Ascending aorta (tissue), 2 donors: ENCODE data around the gene OR13C3. TPM values are rescaled to one million over a fixed set of nuclear protein-coding genes. Genes with fewer than 3 reads are reported as not detected.

Source experiments
- DNase-seq, 2 donors: peaks; one replicate each; pipeline ENCODE4 v3.0.0-alpha.2; 2019; ENCODE audit warnings: low spot score in 2 of 2
- H3K27ac ChIP-seq, 2 donors: fragments of 200-600 bp; sonication (generic); one replicate each; pipeline ENCODE4 v1.5.1; 2016 to 2017; ENCODE audit warnings: mild to moderate bottlenecking in 1 of 2
- H3K27me3 ChIP-seq: fragments of 200-600 bp; sonication (generic); one replicate; pipeline ENCODE4 v1.5.1; 2017
- H3K36me3 ChIP-seq, 2 donors: fragments of 200-600 bp; sonication (generic); one replicate each; pipeline ENCODE4 v1.5.1; 2016
- H3K4me1 ChIP-seq, 2 donors: fragments of 200-600 bp; sonication (generic); one replicate each; pipeline ENCODE4 v1.5.1; 2016 to 2017; ENCODE audit warnings: mild to moderate bottlenecking in 1 of 2
- H3K4me3 ChIP-seq, 2 donors: fragments of 200-600 bp; sonication (generic); one replicate each; pipeline ENCODE4 v1.5.1; 2016 to 2017; ENCODE audit warnings: mild to moderate bottlenecking in 1 of 2
- H3K9me3 ChIP-seq, 2 donors: fragments of 200-600 bp; sonication (generic); one replicate each; pipeline ENCODE4 v1.5.1; 2016
- intact Hi-C: fragments of 100-400 bp; cut with DNase I; formaldehyde crosslinking; loops from one replicate; pipeline ENCODE4 v1.15.1; 2023
- total RNA-seq: library from RNA; depleted of rRNA; stranded (reverse); fragments of >200 nt; gene quantifications from one replicate; pipeline ENCODE4 v1.1.0, GENCODE V29; 2016
- TF ChIP-seq, protein P1 (sequence below), 3 experiments: fragments of 200-600 bp in 2 of 3; fragments of 450-650 bp in 1 of 3; sonication (generic) in 2 of 3; IDR thresholded peaks; one replicate each; pipeline ENCODE4 v1.5.1; 2016 to 2019; ENCODE audit warnings: antibody characterized with exemption in 3 of 3, mild to moderate bottlenecking in 1 of 3, moderate library complexity in 1 of 3

Gene OR13C3
- total RNA-seq, 1 donor from 2014 or later = not detected

DNA sequence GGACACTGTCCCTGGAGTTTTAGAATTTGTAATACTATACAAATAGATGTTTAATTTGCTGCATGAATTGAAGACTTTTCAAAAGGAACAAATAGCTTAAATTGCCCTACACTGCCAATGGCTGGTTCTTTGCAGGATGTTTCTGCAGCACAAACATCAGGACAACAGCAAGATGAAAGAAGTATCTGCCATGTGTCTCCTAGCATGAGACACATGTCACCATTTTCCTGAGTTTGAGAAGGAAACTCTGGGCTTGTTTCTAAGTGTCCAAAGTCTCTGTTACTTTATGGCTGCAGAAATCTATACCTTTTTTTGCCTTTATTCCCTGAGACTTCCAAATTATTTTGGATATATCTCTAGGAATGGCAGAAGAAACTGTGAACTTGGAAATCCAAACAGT lies 33.2 kb downstream of the OR13C3 start:
- TF ChIP-seq, protein P1, sequence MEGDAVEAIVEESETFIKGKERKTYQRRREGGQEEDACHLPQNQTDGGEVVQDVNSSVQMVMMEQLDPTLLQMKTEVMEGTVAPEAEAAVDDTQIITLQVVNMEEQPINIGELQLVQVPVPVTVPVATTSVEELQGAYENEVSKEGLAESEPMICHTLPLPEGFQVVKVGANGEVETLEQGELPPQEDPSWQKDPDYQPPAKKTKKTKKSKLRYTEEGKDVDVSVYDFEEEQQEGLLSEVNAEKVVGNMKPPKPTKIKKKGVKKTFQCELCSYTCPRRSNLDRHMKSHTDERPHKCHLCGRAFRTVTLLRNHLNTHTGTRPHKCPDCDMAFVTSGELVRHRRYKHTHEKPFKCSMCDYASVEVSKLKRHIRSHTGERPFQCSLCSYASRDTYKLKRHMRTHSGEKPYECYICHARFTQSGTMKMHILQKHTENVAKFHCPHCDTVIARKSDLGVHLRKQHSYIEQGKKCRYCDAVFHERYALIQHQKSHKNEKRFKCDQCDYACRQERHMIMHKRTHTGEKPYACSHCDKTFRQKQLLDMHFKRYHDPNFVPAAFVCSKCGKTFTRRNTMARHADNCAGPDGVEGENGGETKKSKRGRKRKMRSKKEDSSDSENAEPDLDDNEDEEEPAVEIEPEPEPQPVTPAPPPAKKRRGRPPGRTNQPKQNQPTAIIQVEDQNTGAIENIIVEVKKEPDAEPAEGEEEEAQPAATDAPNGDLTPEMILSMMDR (IDR thresholded peaks at IDR 0.05) = no peak

DNA sequence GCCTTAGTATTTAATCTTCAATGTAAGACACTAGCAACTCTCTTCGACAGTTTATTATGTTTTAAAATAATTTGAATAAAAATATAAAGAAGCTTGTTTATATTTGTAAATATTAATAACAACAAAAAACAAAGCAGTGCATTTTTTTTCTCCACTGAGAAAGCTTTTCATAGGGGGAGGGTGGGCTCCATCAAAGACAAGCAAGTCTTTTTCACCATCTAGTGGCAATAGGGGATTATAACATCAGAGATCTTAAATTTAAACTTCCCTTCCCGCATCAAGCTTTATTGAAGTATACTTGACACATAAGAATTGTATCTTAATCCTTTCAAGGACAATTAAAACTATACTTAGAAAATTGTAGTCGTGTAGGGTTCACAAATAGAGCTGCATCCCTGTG lies 41.8 kb downstream of the OR13C3 start:
- DNase-seq = no peak
- intact Hi-C loops = no loop called here
- Histone ChIP-seq H3K36me3 (no peaks in the 10 kb centered on the region), H3K4me3 (no peak overlapping the region), H3K27me3 (no peaks in the 10 kb centered on the region), H3K9me3 (no peaks in the 10 kb centered on the region), H3K4me1 (no peaks in the 10 kb centered on the region), H3K27ac (no peak overlapping the region)
- TF ChIP-seq, protein P1 (IDR thresholded peaks at IDR 0.05) = peak in 2 of 3 experiments; percentile 3 to 17

More for the DNA sequence above, 33.2 kb downstream of the OR13C3 start:
- no peak overlapping the region for H3K27ac ChIP-seq
- H3K4me1 ChIP-seq = no peaks in the 10 kb centered on the region
- no peaks in the 10 kb centered on the region for H3K9me3 ChIP-seq
- H3K27me3 ChIP-seq = no peaks in the 10 kb centered on the region
- H3K36me3 ChIP-seq = no peaks in the 10 kb centered on the region
- intact Hi-C loops = no loop called here
- no peak for DNase-seq
- H3K4me3 ChIP-seq = no peak overlapping the region

Other genes with a start within 250 kb of the OR13C3 start
- not detected for gene OR13F1, start 32.6 kb downstream of the OR13C3 start, total RNA-seq
- not detected for gene OR13C4, start 9.6 kb downstream of the OR13C3 start, total RNA-seq
- gene OR13C8, start 32.3 kb upstream of the OR13C3 start, total RNA-seq = not detected
- not detected for gene OR13C5, start 62.6 kb upstream of the OR13C3 start, total RNA-seq
- not detected for gene OR13C2, start 68.8 kb upstream of the OR13C3 start, total RNA-seq
- not detected for gene OR13C9, start 81.3 kb upstream of the OR13C3 start, total RNA-seq
- gene OR13D1, start 157.7 kb upstream of the OR13C3 start, total RNA-seq = not detected
- gene NIPSNAP3A, start 210.8 kb upstream of the OR13C3 start, total RNA-seq = 9.7 TPM
- 14.6 TPM for gene NIPSNAP3B, start 227.3 kb upstream of the OR13C3 start, total RNA-seq